CD4-positive, alpha-beta T cell treated with Interleukin-17A for 4 hours (primary cell): ENCODE data around the gene KCNA3.
A peak's percentile ranks its signal among the peaks of the same experiment; 100 is the strongest.
"Not testable (repeated sequence)": the region's sequence is repeated elsewhere in the genome, so short reads cannot be mapped to it uniquely, and the experiment has no call there.

ENCODE experiments used
- DNase-seq: peaks from one replicate; pipeline ENCODE4 v3.0.0-alpha.2; 2020; ENCODE audit warnings: mixed read lengths

KCNA3 gene

DNA sequence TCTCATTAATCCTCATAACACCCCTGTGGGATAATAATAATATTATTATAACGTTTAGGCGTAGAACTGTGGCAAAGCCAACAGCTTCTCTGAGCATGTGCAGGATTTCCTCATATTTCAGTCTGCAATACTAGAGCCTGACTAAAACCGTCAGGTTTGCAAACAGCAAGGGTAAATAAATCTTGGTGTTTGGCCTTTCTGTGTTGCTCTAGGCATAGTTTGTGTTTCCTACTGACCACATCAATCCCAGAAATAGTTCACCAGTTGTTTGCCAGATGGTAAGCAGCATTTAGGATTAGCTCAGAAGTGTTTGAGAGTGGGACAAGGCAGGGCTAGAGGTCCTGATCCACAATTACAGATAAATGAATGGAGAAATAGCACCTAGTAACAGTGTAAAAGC, 2.8 kb upstream of the KCNA3 start:
- no peak for DNase-seq

DNA sequence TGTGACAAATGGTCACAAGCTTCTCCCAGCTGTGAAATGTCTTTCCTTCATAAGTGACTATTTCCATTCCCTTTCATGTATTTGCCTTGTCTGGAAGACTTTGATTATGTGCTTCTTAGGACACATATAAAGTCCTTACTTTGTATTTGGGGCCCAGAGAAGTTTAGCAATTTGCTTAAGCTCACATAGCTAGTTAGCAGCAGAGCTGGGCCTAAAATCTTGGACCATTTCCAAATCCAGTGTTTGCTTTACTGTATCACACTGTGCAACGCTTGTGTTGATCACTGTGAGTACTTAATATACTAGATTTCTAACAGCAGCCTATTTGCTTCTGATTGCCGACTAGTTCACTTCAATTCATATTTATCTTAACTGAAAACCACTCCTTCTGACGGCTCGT, 2.2 kb upstream of the KCNA3 start:
- no peak for DNase-seq

DNA sequence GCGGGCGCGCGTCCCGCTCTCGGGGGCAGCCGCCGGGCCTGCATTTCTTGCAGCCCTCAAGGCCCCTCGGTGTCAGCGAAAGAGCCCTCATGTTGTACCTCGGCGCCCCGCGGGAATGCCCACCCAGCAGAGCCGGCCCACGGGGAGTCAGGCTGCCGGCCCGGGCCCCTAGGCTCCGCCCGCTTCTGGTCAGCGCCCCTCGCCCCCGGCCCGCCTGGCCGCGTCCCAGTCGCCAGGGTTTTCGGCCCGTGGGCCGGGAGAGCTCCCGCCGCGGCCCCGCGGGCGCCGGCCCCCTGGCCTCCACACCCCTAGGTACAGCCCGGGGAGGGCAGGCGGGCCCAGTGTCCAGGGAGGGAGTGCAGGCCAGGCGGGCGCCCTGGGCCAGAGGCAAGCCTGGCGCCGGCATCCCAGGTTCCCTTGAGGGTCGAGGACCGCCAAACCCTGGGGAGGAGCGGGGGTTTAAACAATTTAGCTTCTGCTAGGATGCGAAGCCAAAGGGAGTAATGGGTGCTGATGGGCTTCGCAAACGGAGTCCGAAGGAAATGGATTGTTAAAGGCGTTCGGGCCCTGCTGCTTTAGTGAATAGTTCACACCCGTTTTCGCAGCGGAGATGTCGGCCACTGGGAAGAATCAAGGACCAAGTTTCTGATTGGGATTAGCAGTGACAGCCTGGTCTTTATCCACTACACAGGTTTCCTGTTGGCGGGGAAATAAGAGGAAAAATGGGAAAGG, 486 bp upstream of the KCNA3 start:
- DNase-seq = peak; percentile 9

DNA sequence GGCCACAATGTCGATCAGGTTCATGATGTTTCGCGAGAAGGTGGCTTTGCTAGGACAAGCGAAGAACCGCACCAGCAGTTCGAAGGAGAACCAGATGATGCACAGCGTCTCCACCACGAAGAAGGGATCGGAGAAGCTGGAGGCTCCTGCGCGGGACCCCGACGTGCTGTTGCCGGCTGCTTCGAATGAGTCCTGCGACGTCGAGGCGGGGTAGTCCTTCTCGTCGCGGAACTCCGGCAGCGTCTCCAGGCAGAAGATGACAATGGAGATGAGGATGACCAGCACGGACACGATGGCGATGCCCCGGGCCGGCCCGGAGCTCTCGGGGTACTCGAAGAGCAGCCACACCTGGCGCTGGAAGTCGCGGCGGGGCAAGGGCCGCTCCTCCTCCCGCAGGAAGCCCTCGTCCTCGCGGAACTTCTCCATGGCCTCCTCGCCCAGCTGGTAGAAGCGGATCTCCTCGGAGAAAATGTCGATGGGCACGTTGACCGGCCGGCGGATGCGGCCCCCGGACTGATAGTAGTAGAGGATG, 869 bp downstream of the KCNA3 start:
- DNase-seq = peak; percentile 49

DNA sequence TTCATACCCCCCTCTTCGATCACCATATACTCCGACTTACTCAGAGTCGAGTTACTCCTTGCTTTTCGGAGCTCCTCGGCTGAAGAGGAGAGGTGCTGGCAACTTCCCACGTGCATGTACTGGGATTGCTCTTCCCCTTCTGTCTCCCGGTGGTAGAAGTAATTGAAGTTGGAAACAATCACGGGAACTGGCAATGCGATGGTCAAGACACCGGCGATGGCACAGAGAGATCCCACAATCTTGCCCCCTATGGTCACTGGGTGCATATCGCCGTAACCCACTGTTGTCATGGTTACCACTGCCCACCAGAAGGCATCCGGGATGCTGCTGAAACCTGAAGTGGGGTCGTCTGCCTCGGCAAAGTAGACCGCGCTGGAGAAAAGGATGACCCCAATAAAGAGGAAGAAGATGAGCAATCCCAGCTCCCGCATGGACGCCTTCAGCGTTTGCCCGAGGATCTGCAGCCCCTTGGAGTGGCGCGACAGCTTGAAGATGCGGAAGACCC, 1.5 kb downstream of the KCNA3 start:
- peak; percentile 37 for DNase-seq

DNA sequence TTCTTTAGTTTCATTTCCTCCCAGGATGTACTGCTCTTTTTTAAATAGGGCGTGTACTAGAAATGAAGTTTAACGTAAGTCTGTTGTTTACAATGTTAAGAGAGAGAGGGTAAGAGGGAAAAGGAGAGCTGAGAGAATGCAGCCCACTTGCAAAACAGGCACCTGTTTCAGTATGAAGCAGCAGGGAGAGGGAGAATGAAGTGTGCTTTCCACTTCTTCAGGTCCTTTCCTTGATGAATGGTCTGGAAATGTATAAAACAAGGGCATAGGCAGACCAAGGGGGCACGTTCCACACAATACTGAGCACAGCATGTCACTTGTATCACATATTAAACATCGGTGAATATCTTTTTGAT, 2.0 kb downstream of the KCNA3 start:
- DNase-seq = peak; percentile 59

DNA sequence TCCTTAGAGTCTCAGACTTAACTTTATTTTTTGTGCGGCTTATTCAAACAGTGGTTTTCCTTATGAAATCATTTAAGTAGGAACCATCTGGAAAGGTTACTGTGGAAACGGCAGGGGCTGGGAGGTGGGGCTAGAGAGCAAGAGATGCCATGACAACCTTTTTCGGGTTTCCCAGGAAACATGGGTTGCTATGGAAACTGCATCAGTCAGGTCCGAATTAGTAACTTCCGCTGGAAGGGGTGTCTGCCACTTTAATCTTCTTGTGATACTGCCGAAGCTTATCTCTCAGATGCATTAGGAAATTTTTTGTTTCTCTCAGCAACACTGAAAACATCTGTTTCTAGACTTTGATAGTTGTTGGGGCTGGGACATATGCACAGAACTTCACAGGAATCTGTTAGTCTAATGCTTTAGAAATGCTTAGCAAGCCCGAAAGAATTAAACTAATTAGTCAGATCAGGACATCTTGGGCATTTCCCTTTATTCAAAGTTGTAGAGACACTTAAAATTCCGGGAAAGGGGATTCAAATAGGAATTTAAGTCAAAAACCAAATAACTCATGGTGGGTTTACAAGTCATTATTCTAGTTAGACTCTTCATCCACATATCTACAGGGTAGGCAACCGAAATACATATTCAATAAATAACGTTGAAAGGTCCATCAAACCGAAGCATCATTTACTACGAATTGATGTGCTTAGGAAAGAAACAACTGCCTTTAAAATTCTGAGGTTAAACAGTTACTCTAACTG, 2.6 kb downstream of the KCNA3 start:
- DNase-seq = peak; percentile 76

DNA sequence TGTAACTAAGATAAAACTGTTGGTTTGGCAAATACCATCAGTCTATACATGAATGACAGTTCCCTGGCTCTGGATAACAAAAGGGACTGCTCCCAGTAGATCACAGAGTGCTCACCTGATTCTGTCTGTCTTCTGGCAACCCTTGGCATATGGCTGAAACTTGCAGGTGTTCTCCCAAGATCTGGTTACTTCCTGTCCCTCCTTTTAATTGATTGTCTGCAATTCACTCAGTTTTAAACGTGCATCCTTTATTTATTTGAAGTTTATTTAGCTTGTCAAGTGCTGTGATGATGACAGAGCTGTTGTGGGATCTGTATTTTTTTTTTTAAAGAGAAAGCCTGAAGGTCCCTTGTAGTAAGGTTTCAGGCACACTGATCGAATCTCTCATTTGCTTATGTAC, 3.4 kb downstream of the KCNA3 start:
- DNase-seq = no peak

DNA sequence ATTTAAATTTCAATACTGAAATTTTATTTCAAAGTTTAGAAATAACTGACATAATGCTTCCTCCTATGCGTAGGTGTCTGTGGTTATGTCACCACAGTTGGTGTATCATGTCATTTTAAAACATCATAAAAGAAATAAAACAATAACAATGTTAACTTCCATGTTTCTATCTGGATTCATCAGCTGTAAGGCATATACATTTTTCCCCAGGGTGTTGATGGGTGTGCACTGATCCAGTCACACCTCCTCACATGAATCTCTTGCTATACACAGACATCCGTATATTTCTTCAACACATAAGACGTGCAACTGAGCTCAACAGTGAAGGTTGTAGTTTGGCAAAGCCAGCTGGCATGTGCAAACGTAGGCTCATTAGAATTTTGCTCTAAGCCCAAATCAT, 6.2 kb downstream of the KCNA3 start:
- DNase-seq = peak; percentile 9

DNA sequence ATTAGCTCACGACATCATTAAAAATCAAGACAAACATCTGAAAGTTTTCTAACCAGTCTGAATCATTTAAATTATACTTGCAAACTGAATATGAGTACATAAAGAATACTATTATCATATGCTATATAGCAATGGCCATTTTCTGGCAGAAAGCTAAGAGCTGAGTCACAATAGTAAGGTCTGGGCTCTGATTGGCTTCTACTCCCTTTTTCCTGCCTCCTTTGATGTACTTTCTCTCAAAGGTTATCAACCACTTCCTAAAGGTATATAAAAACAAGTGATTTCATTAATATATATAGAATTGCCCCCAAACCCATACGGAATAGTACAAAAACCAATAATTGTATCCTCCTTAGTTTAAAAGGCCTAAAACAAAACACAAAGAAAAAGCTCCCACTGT, 7.0 kb downstream of the KCNA3 start:
- peak; percentile 18 for DNase-seq

DNA sequence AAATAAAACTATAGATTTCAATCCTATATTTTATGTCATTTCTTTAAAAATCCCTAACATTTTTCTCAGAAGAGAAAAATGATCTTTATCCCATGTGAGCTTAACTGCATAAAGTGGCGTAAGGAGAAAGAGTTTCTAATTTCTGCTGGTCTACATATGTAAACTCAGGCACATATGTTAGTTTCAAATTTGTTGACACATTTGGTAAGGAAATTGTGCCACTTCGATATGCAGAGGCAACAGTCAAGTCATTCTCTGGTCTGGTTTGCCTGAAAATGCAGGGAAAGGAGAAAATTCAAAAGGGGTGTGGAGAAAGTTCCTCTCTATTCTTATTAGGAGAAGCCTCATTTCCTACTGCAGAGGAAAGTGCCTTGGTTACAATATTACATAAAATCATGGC, 11.5 kb downstream of the KCNA3 start:
- no peak for DNase-seq

DNA sequence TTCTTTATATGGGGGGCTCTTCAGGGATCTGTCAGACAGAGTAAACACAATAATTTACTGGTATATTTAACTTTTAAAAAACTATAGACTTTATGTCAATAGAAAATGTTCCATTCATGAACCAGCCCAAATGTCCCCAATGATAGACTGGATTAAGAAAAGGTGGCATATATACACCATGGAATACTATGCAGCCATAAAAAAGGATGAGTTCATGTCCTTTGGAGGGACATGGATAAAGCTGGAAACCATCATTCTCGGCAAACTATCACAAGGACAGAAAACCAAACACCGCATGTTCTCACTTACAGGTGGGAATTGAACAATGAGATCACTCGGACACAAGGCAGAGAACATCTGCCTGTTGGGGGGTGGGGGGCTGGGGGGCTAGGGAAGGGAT, 15.2 kb downstream of the KCNA3 start:
- DNase-seq = not testable (repeated sequence)

DNA sequence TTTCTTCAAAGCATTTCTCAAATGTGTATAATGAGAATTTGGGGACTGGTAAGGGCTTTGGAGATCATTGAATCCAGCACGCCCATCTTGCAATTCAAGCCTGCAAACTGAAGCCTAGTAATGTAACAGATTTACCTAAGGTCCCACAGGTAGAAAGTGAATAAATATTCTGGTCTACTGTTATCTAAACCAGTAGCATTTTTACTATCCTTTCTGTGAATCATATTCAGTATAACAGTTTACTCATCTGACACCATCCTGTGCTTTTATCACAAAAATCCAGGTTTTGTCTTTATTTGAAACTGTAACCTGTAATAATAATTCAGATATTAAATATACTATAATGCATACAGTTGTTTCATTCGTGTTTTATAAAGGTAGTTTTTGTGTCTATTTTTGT, 17.4 kb downstream of the KCNA3 start:
- no peak for DNase-seq

DNA sequence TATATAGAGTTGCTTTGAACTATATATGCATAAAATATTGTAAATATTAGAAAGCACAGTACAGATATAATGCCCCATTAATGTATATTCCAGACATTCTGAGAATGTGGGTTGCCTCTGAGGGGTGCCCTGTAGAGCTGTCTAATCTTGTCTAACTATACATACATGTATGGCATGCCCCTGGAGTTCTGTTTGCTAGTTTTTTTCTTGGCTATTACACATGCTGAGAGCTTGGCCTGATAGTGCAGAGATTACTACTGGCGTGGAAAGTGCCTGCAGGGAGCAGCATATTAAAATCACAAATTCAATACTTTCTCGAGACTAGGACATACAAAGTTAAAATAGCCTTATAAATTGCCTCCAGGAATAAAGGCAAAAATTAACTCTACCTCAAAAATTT, 24.1 kb downstream of the KCNA3 start:
- no peak for DNase-seq

DNA sequence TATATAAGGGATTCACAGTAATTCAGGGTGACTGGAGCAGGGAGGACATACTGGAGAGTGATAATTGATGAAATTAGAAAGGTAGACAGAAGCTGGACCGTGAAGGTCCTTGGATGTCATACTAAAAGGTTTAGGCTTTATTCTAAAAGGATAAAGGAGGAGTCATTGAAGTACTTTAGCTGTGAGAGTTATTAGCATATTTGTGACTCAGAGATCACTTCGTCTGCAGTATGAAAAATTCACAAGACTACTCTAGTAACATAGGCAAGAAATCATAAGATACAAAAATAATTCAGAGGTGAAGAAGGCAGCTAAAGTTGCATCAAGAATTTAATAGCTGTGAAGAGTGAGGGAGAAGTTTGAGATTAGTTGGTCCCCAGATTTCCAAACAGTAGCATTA, 26.3 kb downstream of the KCNA3 start:
- no peak for DNase-seq

DNA sequence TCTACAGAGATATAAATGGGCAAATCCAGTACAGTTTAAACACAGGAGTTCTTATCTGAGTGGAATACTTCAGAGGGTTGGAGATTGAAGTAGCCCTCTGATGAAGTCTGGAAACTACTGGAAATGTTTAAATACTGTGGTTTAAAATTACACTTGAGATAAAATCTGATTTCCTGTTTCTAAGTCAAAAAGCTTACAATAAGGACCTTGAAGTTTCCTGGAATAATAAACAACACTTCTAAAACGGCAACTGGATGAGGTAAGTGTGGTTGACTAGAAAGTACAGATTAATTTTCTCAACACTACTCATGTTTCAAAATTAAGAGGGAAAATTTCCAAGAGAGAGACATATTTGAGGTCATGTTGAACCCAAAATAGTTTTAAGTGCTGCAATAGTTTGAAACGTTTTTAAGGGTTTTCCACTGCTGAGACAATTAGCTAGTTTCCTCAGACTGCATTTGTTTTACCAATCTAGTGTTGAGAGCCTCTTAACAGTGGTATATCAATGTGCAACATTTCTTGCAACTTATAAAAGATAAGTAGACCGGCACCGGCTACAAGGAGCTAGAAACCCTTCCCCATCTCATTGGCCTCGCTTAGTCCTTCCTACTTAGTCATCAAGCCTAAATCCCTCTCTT, 27.4 kb downstream of the KCNA3 start:
- no peak for DNase-seq

DNA sequence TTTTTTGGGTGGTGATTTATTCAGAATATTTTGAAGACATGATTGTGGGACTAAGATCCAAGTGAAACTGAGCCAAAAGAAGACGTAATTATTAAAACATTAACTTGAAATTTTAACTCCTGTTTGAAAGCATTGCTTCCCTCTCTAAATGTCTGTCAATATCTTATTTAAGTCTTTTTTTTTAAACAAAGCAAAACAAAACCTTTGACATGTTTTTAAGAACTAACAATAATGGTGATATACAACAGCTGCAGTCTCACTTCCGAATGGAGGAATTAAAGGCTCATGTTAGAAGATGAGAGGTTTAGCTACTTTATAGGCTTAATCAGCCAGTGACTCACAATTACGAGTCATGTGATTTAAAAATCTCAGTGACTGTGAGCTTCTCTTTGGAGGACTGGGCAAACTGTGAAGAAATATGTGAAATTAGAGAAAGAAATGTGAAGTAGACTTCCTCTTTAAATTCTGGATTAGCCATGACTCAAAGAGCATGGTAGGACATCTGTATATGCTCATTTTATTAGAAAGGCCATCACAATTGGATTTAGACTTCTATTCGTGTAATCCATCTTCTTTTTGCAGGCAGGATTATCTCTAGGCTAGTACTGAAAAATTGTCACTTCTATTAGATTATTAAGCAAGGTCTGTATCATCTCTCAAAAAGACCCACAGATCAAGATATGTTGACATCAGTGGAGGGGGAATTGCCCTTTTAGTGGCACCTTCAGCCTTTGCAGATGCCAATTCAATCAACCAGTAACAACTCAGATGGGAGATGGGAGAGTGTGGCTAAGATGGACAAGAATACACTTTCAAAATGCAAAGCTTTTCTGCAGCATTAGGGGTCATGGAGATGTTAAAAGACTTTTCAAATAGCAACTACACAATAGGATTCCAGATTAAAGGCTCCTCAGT, 28.7 kb downstream of the KCNA3 start:
- no peak for DNase-seq

DNA sequence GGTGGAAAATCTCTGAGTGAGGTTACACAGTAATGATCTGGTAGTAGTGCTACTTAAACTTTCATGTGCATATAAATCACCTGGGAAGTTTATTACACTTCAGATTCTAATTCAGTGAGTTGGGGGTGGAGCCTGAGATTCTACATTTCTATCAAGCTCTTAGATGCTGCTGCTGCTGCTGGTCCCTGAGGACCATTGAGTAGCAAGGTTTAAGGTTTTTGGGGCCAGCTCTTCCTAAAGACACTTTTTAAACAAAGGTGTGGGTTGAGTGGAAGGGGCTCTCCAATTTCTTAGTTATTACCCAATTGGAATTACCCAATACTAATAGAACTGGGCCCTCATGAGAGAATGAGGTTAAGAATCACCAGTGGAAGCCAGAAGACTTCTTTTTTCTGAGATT, 29.5 kb downstream of the KCNA3 start:
- DNase-seq = no peak

DNA sequence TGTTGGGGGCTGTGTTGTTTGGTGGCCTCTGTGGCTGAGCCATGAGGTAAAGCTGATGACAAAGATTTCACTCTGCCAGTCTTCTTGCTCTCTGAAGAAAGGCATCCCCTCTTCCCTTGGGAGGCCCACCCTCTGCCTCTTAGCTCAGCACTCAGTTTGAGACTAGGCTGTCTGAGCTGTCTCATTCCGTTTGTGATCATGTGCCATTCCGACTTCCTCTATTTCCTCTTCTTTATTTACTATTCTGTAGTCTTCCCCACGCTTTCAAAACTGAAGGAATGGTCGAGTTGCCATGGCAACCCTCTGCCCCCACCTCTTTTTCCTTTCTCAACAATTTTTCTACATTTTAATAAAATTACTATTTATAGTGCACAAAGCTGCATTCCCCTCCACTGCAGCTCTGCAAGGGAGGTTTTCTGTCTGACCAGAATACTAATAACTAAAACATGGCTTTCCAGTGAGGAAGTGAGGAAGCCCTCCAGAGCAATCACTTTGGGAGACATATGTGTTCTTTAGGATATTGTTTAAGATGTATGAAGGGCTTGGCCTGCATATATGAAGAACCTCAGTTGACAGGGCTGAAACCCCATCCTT, 30.8 kb downstream of the KCNA3 start:
- DNase-seq = peak; percentile 31

DNA sequence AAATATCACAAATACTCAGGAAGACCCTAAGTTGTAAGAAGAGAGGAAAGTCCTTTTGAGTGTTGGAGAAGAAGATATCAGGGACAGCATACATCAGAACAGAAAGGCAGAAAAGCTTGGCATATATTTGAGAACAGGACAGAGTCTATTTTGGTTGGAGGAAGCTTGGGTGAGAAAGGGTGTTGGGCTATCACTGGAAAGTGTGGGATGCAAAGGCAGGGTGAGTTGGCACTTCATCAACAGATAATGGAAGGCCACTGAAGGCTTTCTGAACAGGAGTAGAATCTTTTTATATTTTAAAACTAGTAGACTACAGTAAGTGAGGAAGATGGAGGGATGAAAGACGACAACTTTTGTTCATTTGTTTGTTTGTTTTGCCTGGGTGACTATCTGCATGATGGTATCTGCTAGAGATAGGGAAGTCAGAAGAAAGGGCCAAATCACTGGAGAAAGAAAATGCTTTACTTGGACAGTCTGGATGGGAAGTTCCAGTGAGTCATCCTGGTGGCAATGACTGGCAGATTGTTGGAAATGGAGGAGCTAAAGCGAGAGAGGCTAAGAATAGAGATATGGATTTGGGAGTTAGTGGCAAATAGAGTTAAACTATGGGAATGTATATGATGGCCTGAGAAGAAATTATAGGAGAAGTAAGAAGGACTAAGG, 34.9 kb downstream of the KCNA3 start:
- DNase-seq = no peak

DNA sequence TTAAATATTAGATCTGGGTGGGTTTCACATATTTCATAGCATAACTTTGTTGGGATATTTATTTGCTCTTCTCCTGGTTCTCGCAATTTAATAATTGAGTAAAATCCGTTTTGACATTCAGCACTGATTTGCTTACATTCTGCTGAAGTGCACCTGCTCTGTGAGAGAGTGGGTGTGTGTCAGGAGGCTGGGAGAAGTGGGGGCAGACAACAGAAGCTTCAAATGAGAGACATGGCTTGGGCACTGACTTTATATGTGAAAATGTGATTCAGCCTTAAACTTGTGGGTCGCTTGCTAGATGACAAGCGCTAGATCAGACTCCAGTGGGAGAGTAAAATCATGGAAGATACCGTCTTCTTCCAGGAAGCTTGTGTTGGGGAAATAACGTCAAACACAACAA, 36.2 kb downstream of the KCNA3 start:
- DNase-seq = no peak

DNA sequence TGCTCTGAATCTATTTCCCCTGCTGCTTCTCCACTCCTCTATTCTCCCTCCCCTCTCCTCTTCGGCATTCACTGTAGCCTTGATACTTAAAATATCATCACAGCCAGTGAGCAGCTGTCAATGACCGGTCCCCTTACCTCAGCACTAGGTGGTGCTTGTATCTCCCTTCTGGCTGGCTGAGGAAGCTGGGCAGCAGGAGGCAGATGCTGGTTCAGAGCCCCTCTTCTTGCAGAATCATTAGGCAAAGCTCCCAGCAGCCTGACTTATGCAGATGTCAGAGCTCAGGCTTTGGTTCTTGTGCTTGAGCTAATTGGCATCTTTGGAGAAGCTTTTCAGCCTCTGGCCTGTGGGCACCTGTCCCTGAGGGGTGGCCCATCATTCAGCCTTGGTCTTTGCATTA, 36.7 kb downstream of the KCNA3 start:
- peak; percentile 31 for DNase-seq
